GM21717 (cell line): ENCODE measurements around the gene MX2.

Source experiments
- ATAC-seq: cut with Tn5 transposase; IDR thresholded peaks from one replicate; pipeline ENCODE4 v1.9.1; 2021; ENCODE audit warnings: mild to moderate bottlenecking, moderate library complexity; ENCODE audit not compliant: unreplicated experiment

Gene MX2

GRCh38 chr21:41363370-41364270 lies 1.8 kb downstream of the MX2 start:
- ATAC-seq, result no peak

DNA sequence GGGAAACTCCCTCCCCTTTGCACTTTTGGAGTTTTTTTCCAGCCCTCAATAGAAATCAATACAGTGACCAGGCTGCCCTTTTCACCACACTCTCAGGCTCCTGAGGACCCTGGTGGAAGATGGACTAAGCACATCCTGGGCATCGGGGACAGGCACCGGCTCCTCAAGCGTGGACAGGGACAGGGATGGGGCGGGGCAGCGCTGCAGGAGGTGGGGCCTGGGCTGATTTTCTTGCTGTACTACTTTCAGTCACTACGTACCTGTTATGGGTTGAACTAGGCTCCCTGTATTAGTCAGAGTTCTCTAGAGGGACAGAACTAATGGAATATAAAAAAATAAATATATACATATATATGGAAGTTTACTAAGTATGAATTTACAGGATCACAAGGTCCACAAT lies 2.5 kb downstream of the MX2 start:
- no peak for ATAC-seq

- ATAC-seq, result no peak
These were observed 3.7 kb downstream of the MX2 start for GRCh38 chr21:41365377-41366107.

- no peak for ATAC-seq
These were observed 4.8 kb downstream of the MX2 start for GRCh38 chr21:41366522-41367151.

- ATAC-seq, result peak; percentile 12
These were observed 5.6 kb downstream of the MX2 start for GRCh38 chr21:41367301-41367944.

DNA sequence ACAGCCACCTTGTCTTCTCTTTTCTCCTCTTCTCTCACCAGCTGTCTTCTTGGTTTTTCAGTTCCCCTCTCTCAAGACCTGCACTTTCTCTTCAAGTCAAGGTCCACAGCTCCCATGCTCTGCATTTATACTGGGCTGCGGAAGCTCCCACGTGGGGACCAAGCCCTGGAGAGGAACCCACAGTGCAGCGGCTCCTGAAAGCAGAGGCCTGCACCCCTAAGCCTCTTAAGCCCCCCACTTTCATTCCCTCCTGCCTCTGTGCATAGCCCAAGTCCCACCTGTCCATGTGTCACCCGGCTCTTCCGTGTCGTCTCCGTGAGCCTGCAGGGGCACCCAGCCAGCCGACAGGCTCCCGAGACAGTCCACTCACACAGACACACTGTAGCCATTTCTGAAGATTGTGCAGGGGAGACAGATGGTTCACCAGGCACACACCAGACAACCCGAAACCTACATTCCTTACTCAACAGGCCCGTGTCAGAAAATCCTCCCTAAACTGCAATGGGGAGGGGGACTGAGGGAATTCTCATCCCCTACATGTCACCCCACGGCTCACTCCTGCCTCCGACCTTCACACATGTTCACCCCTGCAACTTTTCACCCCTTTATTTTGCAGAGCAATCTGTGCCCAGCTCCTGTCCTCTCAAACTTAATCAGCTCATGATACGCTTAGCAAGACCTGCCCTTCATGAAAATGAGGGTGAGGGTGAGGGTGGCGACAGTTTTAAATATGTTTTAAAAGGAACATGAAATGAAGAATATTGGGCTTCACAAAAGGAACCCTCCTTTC lies 6.3 kb downstream of the MX2 start:
- peak; percentile 66 for ATAC-seq

DNA sequence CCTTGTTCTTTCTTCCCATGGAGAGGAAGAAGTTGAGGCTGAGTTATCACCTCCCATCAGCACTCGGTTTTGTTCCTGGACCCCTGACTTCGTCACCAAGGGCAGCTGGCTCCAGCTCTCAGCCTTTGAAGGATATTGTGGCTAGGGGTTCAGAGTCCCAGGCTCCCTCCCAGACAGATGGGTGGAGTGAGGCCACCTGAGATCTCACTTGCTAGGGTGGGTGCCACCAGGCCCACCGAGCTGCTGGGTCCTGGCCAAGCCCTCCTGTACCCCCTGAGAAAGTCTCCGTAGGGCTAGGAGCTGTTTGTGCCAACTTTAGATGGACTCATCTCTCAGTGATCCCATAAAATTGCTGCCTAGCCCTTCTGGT lies 6.9 kb downstream of the MX2 start:
- ATAC-seq, result no peak

GRCh38 chr21:41369105-41369919 lies 7.5 kb downstream of the MX2 start:
- peak; percentile 32 for ATAC-seq

GRCh38 chr21:41369920-41370839 lies 8.4 kb downstream of the MX2 start:
- ATAC-seq, result no peak

- no peak for ATAC-seq
These were observed 9.2 kb downstream of the MX2 start for GRCh38 chr21:41370840-41371684.

DNA sequence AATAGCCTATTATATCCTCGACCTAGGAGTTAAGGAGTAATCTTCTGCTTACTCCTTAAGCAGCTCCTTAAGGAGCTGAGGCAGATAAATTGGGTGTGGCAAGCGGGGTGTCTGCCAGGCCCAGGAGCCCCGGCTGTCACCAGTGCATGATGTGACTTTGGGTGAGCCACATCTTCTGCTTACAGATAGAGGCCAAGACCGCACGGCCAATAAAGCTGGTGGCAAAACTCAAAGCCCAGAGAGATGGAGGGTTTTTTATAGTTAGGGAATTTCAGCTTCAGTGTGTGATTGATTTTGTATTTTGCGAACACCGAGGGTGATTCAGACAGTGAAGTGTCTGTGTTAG lies 9.8 kb downstream of the MX2 start:
- no peak for ATAC-seq

DNA sequence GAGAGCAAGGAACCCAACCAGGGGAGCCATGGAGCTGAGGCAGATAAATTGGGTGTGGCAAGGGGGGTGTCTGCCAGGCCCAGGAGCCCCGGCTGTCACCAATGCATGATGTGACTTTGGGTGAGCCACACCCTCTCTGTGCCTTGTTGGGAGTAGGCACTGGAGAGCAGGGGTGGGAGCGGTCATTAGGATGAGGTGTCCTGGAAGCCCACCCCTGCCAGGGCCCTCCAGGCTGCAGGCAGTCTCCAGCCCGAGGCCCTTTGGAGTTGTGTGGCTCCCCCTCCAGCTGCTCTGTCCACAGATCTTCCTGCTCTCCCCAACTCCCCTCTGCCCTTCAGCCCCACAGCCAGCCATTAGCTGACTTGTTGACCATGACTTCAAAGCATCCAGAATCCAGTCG lies 11.4 kb downstream of the MX2 start:
- ATAC-seq, result no peak

- ATAC-seq, result no peak
These were observed 11.9 kb downstream of the MX2 start for GRCh38 chr21:41373763-41374162.

- ATAC-seq, result no peak
These were observed 12.4 kb downstream of the MX2 start for GRCh38 chr21:41374177-41374712.

DNA sequence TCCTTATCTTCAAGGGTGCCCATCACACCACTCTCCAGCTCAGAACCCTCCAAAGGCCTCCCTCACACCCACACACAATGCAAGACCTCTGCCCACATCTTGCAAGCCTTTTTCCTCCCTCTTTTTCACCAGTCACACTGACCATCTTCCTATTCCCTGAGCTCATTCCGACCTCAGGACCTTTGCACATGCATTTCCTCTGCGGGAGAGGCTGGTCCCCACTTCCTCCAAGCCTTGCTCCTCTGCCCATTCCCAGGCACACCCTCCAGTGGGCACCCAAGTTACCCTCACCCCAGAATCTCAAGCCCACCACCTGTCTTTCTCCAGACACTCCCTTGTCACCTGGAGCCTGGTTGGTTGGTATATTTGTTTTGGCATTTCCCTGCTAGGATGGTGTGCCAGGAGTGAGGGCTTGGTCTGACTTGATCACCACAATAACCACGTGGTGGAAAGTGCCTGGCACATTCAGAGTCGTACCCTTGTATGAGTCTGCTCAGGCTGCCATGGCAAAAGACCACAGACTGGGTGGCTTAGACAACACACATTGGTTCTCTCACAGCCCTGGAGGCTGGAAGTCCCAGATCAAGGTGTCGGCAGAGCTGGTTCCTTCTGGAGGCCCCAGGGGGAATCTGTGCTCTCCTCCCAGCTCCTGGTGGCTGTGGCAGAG lies 13.2 kb downstream of the MX2 start:
- ATAC-seq, result no peak

GRCh38 chr21:41375875-41376274 lies 14.0 kb downstream of the MX2 start:
- no peak for ATAC-seq

- ATAC-seq, result no peak
These were observed 15.9 kb downstream of the MX2 start for GRCh38 chr21:41377715-41378114.
